Measurements from ENCODE around the gene POLR1A.

The POLR1A gene

DNA sequence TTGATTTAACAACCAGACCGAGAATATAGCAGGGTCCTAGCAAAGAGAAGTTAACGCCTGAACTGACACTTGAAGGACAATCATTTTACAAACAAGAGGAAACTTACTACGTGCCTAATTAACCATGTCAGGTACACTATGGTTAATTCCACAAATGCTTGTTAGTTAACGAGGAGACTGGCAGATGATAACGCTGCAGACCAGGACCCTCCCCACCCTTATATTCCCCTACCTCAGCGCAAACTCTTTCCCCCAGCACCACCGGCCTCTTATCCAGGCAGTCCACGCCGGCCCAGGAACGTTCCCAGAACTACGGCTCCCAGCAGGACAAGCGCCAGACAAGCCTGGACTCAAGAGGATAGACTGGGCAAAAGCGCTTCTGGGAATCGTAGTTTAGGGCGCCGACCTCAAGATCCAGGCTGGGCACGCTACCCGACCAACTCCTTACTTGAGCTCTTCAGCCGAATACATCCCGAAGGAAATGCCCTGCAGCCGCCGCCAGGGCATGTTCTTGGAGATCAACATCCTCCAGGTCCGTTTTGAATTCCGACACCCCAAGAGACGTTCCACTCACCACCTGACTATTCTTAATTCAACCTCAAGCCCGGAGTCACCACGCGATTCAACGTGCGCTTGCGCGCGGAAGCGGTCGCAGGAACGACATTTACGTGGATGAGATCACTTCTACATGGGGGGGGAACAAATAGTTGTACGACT, at the start of gene POLR1A:
TSS of gene POLR1A (minus strand) at position 635 of the 717 bp plus-strand sequence. CDS start at position 525, 110 bp downstream.
- peak; percentile 97 for DNase-seq

DNA sequence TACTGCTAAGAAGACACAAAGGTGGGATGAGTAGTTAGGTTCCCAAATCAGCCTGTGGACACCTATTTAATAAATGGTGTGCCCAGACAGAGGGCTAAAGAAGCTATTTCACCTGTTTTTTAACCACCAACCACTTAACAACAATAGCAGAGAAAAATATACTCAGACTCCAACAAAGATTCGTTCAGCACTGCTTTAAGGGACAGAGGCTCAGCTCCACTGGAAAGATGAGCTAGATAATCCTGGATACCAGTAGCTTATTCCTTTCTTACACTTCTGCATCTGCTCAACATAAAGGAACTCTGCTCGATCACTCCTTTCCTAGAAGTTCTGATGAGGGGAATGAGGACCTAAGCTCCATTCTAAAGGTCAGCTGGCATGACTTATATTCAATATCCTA, 44.8 kb upstream of the POLR1A start:
- no peak for DNase-seq

DNA sequence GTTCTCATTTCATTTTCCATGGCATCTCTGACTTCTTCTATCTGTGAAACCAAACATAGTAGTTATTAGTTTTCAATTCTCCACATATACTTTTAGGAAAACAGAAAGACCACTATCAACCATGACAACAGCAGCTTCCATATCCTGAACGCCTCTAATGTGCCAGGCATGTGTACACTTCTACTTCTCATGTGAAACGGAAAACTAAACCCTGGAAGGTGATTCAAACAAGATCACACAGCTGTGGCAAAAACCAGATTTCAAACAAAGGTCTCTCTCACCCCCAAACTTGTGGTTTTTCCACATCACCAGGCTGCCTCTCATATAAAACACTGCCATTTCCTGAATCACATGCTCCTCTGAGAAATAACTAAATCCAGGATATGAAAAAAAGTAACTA, 42.1 kb upstream of the POLR1A start:
- no peak for DNase-seq

DNA sequence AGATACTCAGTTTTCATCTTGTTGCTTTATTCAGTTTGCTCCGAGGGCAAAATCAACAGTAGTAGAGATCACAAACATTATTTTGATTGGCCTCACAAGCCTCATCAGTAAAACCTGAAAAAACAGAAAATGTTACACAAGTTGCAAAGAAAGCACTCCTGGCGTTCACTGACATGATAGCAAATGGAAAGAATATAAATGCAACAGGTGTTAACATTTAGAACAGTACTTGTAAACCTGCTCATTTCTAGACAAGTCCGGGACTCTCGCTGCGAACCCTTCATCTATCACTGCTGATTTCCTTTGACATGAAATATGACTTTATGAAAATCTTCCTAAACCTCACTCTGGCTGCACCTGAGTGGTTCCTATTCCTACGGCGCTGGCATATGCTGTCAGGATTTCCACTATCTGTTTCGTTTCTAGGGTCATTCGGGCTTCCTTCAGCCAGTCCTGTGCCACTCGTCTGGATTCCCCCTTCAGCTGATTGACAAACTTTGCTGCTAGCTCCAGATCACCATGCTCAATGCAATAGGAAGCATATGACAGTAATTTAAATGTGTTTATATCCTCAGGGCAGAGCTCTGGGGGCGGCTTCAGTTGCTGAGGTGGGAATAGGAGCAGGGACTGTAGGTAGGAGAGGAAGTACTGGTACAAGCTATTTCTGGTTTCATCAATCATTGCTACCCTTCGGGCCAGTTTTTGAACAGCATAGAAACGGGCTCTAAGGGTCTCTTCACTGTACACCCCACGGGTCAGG, 38.4 kb upstream of the POLR1A start:
- DNase-seq: no peak

DNA sequence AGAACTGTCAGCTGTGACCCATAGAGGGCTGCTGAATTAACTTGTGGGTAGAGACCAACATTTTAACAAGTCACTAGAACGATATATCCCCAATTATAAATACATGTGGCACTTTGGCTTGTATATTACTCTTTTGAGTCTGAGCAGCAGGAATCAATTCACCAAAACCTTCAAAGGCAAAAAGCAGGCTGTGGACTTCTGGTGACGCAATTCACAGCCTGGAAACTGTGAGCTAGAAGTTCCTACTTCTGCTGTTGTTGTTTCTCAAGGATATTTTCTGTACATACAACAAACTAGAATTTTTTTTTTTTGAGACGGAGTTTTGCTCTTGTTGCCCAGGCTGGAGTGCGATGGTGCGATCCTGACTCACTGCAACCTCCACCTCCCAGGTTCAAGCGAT, 37.6 kb upstream of the POLR1A start:
- no peak for DNase-seq

DNA sequence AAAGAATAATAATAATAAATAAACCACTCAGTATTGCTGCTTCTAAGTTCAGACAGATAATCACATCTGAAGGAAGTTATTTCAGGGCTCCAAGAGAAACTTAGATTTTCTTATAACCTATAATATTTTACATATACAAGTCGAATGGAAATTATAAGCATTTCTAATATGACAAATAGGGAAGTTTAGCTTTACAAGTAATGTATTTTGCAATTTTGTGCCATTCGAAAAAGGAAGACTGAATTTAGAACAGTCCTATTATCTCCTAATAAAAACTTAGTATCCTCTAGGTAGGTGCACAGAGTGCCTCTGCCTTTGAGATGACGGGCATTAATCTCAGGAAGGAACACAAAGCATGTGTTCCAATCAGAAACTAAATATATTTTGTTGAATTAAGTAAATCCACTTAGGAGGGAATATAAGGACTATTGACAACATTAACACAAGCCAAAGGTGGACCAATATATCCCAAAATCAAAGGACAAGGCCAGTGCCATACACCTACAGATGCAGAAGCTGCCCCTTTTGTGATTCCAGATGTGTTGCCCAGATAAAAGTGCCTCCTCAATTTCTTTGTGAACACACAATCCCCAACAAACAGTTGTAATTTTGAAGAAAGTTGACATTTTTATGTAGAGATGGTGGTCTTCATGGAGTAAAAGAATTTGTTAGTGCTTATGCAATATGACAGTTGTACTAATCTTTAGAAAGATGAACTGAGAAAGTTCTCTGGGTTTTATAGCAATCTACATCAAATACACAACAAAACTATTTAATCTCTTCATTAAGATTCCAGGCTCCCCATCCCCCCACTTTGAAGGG, 37.0 kb upstream of the POLR1A start:
- no peak for DNase-seq

DNA sequence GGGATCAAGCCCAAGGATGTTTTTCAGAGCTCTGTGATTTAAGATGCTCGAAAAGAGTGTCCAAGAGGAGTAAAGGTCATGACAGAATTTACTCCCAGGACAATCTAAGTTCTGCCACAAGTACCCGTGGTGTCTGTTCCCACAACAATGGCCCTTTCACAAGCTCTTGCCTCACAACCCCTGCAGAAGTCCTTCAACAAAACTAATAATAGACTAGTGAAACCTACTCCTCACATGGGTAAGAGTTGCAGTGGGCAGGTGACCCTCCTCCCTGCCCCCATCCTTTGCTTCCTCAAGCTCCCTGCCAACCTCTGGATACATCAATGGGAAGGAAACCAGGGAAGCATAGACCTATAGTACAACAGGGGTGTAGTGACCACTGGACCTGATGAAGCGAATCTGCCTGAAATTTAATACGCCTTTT, 35.3 kb upstream of the POLR1A start:
- DNase-seq: no peak

DNA sequence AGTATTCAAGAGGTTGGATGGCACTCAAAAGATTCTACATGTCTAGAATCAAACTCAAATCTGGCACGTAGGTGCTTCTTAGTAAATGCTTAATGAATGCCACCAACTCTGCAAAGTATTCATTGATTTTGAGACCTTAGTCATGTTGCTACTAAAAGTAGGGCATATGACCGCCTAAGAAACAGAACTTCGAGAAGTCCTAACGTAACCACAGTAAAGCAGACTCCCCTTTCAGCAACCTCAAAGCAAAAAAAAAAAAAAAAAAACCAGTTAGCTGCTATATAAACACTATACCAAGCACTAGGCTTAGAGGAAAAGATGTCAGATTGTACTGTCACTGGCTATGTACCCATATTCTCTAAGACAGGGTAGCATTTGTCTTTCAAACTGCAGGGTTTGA, 34.3 kb upstream of the POLR1A start:
- DNase-seq: no peak

DNA sequence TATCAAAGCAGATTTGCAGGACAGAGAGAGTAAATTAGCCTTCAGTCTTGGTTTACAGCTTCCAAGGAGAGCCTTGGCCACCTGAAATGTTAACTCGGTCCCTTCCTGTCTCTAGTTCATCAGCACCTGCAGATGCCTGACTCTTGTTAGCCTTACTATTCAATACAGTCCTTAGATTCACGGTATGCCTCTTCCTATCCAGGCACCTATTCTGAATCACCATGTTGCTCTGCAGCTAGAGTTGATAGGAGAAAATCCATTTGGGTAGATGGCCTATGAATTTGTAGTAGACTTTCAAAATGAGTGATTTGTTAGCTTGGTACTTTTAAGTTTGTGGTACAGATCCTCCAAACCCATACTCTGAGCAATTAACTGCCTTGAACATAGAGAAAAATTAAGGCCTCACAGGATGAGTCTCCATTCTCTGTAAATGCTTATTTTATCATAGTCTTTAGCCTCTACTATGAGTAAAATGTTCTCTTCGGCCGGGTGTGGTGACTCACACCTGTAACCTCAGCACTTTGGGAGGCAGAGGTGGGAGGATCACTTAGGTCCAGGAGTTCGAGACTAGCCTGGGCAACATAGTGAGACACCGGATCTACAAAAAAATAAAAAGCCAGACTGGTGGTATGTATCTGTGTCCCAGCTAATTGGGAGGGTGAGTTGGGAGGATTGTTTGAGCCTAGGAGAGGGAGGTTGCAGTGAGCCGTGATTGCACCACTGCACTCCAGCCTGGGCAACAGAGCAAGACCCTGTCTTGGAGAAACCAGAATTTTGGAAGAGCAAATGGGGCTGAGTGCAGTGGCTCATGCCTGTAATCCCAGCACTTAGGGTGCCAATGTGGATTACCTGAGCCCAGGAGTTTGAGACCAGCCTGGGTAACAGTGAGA, 33.3 kb upstream of the POLR1A start:
- DNase-seq: no peak

DNA sequence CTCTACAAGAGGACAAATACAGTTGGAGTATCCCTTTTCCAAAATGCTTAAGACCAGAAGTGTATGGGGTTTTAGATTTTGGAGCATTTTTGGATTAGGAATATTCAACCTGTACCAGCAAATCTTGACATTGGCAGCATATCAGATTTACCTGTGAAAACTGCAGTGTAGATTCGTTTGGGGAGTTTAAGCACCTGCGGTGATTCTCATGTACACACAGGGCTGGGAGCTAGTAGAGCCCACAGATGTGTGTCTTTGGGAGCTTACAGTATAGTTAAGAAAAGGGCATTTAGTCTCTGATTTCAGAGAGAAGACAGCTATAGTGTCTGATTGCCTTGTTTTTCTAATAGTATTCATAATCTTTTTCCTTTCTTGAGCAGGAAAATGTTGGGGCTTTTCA, 30.5 kb upstream of the POLR1A start:
- DNase-seq: no peak

DNA sequence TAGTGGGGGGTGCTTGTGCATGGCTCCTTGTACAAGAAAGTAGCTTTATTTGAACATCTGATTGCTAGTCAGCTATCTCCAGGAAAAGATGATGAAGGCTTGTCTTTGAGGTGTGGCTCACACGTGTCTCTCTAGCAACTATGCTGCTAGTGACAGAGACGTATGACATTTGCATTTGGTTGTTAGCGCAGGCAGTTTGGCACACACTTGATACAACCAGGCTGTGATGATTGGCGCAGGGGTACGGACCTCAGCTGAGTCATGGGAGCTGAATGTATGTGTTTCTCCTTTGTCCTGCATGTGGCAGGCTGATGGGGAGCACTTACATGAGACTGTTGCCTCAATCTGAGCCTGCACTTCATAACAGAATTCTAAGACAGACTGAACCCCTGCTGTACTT, 30.0 kb upstream of the POLR1A start:
- no peak for DNase-seq

DNA sequence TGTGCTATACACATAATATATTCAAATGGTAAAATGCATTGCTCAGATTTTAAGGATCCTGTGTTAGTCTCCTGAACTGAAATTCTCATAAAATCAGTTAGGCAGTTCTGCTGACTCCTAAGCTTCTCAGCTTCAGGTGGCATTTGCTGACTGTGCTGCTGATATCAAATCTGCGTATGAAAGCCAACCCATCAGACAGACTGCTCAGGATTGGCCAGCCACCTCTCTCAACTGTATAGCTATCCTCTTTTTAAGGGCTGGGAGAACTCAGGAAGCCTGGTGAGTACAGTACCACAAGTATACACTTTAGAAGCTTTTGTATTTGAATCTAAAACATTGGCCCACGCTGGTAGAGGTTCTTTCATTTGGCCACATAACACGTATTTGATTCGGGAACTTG, 29.0 kb upstream of the POLR1A start:
- DNase-seq: no peak

DNA sequence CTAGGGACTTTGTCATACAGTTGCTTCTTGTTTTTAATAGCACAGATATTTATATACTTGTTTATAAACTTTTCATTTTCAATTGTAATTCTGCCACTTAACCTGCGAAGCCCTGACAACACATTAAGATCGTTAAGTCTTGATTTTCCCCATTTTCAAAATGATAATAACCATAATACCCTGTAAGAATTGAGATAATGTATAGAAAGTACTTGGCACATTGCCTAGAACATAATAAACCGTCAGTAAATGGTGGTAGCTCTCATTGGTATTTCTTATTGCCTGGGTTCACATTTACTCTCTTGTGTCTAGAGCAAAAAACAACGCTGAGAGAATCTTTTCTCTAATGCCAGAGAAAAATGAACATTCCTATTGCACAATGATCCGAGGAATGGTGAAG, 19.0 kb upstream of the POLR1A start:
- DNase-seq: no peak

DNA sequence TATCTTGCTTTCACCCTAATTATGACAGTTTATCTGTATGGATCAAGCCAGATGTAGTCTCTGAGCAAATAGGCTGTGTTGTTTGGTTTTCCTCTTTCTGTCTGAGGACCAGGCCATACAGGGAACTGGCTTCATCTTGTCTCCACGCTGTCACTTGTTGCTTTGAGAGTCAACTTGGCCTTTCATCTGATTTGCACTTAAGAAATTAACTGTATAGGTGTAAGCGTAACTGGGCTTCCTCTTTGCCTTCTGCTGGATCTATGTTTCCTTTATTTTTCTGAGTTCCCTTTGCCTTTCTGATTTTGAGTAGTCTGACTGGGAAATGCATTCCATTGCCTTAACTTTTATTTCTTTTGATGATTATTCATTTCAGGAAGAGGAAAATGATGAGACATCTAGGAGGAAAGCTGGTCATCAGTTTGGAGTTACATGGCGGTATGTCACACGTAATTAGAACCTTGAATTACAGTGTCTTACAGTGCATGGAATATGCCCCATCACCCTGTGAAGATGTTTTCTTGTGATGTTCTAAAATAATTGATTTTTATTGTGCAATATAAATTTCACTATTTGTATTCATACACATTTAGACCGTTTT, 17.7 kb upstream of the POLR1A start:
- no peak for DNase-seq

DNA sequence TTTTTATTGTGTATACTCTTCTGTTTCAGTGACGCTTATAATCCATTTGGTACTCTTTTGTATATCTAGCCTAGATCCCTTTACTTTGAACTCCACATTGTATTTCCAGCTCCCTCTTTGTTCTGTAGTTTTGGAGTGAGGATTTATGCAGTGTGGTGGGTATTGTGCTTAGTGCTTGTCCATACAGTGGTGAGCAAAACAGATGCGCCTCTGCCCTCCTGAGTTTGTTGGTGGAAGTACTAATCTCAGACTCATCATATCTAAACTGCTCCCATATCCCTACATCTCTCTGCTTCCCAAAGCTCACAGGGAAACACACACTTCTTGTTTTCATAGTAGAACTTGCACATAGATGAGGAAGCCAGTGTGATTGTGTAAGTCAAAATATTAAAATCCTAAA, 12.4 kb upstream of the POLR1A start:
- no peak for DNase-seq

DNA sequence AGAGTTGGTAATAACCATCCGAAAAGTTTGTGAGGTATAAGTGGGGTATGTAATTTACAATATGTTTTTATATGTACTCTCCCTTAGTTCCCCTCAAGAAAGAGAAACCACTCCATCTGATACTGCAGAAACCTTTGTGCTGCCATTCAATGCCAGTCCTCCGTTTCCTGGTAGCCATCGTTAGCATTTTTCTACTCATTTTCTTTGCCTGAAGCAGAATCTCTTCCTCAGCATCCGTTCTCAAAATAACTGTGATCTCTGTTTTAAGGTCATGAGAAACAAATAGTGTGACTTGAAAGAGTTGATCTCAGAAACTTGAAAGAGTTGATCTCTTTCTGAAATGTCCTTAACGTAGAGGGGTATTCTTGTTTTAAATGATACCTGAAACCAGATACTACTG, 1.3 kb upstream of the POLR1A start:
- no peak for DNase-seq

DNA sequence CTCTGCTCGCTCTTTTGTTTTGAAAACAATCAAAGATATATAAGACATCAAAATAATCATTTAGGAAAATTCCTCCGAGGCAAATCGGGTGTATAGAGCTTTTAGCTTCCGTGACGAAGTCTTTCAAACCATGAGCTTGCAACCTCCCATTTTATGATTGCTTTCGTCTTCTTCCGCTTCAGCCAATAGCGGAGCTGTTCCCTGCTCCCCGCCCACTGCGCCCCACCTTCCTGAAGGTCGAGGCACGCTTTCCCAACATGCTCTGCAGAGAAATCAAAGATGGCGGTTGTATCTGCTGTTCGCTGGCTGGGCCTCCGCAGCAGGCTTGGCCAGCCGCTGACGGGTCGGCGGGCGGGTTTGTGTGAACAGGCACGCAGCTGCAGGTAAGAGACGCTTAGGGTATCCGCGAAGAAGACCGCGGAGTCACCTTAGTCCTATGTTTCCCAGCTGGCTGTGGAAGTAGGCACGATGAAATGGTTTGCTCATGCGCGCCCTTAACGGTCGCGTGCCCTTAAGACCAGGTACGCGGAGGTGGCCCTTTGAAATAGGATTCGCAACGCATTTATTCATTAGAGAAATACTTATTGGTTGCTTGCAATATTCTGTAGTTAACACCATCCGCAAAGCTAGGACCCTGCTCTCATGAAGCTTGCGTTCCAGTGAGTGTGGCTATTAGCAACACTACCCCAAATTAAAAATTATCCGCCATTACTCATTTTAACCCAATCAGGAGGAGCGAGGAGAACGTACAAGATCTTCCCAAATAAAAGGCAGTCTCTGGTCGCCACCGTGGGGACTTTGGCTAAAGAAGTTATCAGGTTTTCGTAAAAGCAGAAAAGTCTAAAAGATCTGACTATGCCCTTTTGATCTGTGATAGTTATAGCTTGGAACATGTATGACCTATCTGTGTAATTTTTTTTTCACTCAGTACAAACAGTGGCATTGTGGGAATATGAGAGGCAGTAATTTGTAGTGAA, 571 bp upstream of the POLR1A start, which contains the start of gene PTCD3:
TSS of gene PTCD3 (plus strand) at position 267 of the 977 bp plus-strand sequence. CDS start at position 280, 13 bp downstream.
- peak; percentile 98 for DNase-seq

DNA sequence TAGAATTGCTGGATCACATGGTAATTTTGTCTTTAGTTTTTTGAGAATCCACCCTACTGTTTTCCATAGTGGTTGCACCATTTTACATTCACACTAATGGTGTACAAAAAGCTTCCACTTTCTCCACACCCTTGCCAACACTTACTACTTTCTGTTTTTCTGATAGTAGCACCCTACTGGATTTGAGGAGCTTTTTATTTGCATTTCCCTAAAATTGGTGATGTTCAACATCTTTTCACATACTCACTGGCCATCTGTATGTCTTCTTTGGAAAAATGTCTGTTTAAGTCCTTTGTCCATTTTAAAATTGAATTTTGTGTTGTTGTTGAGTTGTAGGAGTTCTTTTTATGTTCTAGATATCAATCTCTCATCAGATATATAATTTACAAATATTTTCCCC, 3.5 kb downstream of the POLR1A start:
- no peak for DNase-seq

DNA sequence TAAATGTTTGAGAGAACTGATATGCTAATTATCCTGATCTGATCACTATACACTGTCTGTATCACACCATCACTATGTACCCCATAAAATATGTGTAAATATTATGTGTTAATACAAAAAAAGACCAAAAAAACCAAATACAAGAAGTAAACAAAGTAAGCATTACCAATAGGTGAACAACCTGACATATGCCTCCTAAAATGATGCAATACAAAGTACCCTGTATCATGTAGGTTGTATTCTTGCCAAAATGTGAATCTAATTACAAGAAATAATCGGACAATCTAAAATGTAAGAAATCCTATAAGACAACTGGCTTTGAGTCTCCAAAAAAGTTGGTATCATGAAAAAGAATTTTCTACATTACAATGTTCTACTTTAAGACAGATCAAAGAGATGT, 7.8 kb downstream of the POLR1A start:
- DNase-seq: no peak

DNA sequence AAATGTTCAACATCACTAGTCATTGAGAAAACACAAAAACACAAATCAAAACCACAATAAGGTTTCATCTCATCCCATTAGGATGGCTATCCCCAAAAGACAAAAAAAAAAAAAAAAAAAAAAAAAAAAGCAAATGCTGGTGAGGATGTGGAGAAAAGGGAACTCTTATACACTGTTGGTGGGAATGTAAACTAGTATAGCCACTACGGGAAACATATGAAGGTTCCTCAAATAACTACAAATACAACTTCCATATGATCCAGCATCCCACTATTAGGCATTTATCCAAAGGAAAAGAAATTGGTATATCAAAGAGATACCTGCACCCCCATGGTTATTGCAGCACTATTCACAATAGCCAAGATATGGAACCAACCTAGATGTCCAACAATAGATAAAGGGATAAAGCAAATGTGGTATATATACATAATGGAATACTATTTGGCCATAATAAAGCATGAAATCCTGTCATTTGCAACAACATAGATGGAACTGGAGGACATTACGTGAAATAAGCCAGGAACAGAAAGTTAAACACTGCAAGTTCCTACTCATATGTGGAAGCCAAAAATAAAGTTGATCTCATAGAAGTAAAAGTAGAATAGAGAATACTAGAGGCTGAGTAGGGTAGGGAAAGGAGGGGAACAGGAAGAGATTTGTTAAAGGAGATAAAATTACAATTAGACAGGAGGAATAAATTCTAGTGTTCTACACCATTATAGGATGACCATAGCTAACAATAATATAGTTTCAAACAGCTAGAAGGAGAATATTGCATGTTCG, 8.4 kb downstream of the POLR1A start:
- DNase-seq: no peak

All from eye (tissue), 1 donor.